ENCODE results near the gene FAM81B. TPM values are rescaled to one million over a fixed set of nuclear protein-coding genes. Genes with fewer than 3 reads are reported as not detected.

The FAM81B gene
- total and polyA plus RNA-seq, 2 donors (not counting 3 experiments of a cell fraction or from before 2014, with no cell fraction given), result not detected

- POLR2A ChIA-PET, result no interaction called here
- FAIRE-seq, result no peak
- H2AFZ ChIP-seq (ENCODE audit: low read depth, low read length), result no peak overlapping the region
Observed at GRCh38 chr5:95374061-95374460, 17.1 kb upstream of the FAM81B start.

GRCh38 chr5:95375591-95375990 lies 15.6 kb upstream of the FAM81B start:
- no peak overlapping the region for H3K27ac ChIP-seq (ENCODE audit: insufficient read depth, low read depth, low read length)
- H4K20me1 ChIP-seq (replicated peaks; ENCODE audit: control insufficient read depth, extremely low read depth, insufficient read depth, low read length), result no peaks in the 10 kb centered on the region
- no peaks in the 10 kb centered on the region for H3K79me2 ChIP-seq (ENCODE audit: control insufficient read depth, insufficient read depth, low read length)
- H3K9me1 ChIP-seq (replicated peaks; ENCODE audit: control insufficient read depth, extremely low read depth, insufficient read depth, low read length), result no peaks in the 10 kb centered on the region
- ChIA-PET CTCF (no interaction called here), POLR2A (no interaction called here)
- TF ChIP-seq POLR2A (IDR thresholded peaks at IDR 0.05; ENCODE audit: low read depth, low read length), result no peak
- TF ChIP-seq CTCF (IDR thresholded peaks at IDR 0.05; ENCODE audit: extremely low read depth in 1 of 2, insufficient read depth in 1 of 2, low read depth in 1 of 2, low read length in 2 of 2), result no peak
- TF ChIP-seq EZH2 (IDR thresholded peaks at IDR 0.05; ENCODE audit: borderline replicate concordance, low read depth, low read length, severe bottlenecking), result no peak
- no peak for TF ChIP-seq FOS (IDR thresholded peaks at IDR 0.05; ENCODE audit: borderline replicate concordance, insufficient read depth, low read length)
- TF ChIP-seq JUN (IDR thresholded peaks at IDR 0.05; ENCODE audit: borderline replicate concordance, insufficient read depth, insufficient read length, low read depth), result no peak
- TF ChIP-seq POLR2AphosphoS5 (IDR thresholded peaks at IDR 0.05; ENCODE audit: insufficient read depth, low read depth, low read length), result no peak
- TF ChIP-seq MAX (IDR thresholded peaks at IDR 0.05; ENCODE audit: insufficient read depth, insufficient read length), result no peak
- TF ChIP-seq GATA2 (IDR thresholded peaks at IDR 0.05; ENCODE audit: insufficient read depth, insufficient read length, low read depth, low read length), result no peak
- no peak for TF ChIP-seq MYC (IDR thresholded peaks at IDR 0.05; ENCODE audit: low read depth, low read length)
- H3K9ac ChIP-seq (replicated peaks; ENCODE audit: extremely low read depth, insufficient read depth, low read length), result no peak overlapping the region
- dilution Hi-C loops (cut with MboI; ENCODE audit: extremely low pct_ligation_motif_present, low sequenced_read_pairs), result no loop called here
- H3K27me3 ChIP-seq (ENCODE audit: control insufficient read depth in 2 of 2, insufficient read depth in 2 of 2, low read length in 2 of 2), result peaks cover 5 to 12% of the 10 kb centered on the region in 2 experiments
- H3K9me3 ChIP-seq (replicated peaks; ENCODE audit: control insufficient read depth, insufficient read depth, low read length), result no peaks in the 10 kb centered on the region
- H3K4me3 ChIP-seq (replicated peaks in 1 of 3; ENCODE audit: insufficient read depth in 1 of 3, low read depth in 1 of 3, low read length in 3 of 3), result no peak overlapping the region
- no peak overlapping the region for H2AFZ ChIP-seq (ENCODE audit: low read depth, low read length)
- H3K4me1 ChIP-seq (ENCODE audit: control insufficient read depth, extremely low read depth, insufficient read depth, low read length), result no peaks in the 10 kb centered on the region
- H3K4me2 ChIP-seq (ENCODE audit: insufficient read depth, low read length), result no peak overlapping the region
- BruUV-seq (replicated peaks), result no TSS peak
- intact Hi-C loops (cut with micrococcal nuclease), result no loop called here
- DNase-seq (ENCODE audit: low read depth, low spot score), result no peak
- FAIRE-seq, result no peak
- no peaks in the 10 kb centered on the region for H3K36me3 ChIP-seq (ENCODE audit: control insufficient read depth in 2 of 2, extremely low read depth in 1 of 2, insufficient read depth in 2 of 2, low read length in 2 of 2)

More at GRCh38 chr5:95374061-95374460, 17.1 kb upstream of the FAM81B start:
- no peaks in the 10 kb centered on the region for H3K79me2 ChIP-seq (ENCODE audit: control insufficient read depth, insufficient read depth, low read length)
- H3K9me1 ChIP-seq (replicated peaks; ENCODE audit: control insufficient read depth, extremely low read depth, insufficient read depth, low read length), result no peaks in the 10 kb centered on the region
- peaks cover 5 to 12% of the 10 kb centered on the region in 2 experiments for H3K27me3 ChIP-seq (ENCODE audit: control insufficient read depth in 2 of 2, insufficient read depth in 2 of 2, low read length in 2 of 2)
- BruUV-seq (replicated peaks), result no TSS peak
- dilution Hi-C loops (cut with MboI; ENCODE audit: extremely low pct_ligation_motif_present, low sequenced_read_pairs) (no loop called here), intact Hi-C loops (cut with micrococcal nuclease) (no loop called here)
- H3K27ac ChIP-seq (ENCODE audit: insufficient read depth, low read depth, low read length), result no peak overlapping the region
- H4K20me1 ChIP-seq (replicated peaks; ENCODE audit: control insufficient read depth, extremely low read depth, insufficient read depth, low read length), result no peaks in the 10 kb centered on the region
- TF ChIP-seq CTCF (IDR thresholded peaks at IDR 0.05; ENCODE audit: extremely low read depth in 1 of 2, insufficient read depth in 1 of 2, low read depth in 1 of 2, low read length in 2 of 2) (no peak), POLR2A (IDR thresholded peaks at IDR 0.05; ENCODE audit: low read depth, low read length) (no peak), POLR2AphosphoS5 (IDR thresholded peaks at IDR 0.05; ENCODE audit: insufficient read depth, low read depth, low read length) (no peak), FOS (IDR thresholded peaks at IDR 0.05; ENCODE audit: borderline replicate concordance, insufficient read depth, low read length) (no peak), GATA2 (IDR thresholded peaks at IDR 0.05; ENCODE audit: insufficient read depth, insufficient read length, low read depth, low read length) (no peak)
- H3K4me3 ChIP-seq (replicated peaks in 1 of 3; ENCODE audit: insufficient read depth in 1 of 3, low read depth in 1 of 3, low read length in 3 of 3), result no peak overlapping the region
- CTCF ChIA-PET, result no interaction called here
- no peaks in the 10 kb centered on the region for H3K4me1 ChIP-seq (ENCODE audit: control insufficient read depth, extremely low read depth, insufficient read depth, low read length)
- no peaks in the 10 kb centered on the region for H3K36me3 ChIP-seq (ENCODE audit: control insufficient read depth in 2 of 2, extremely low read depth in 1 of 2, insufficient read depth in 2 of 2, low read length in 2 of 2)
- no peaks in the 10 kb centered on the region for H3K9me3 ChIP-seq (replicated peaks; ENCODE audit: control insufficient read depth, insufficient read depth, low read length)
- H3K9ac ChIP-seq (replicated peaks; ENCODE audit: extremely low read depth, insufficient read depth, low read length), result no peak overlapping the region
- H3K4me2 ChIP-seq (ENCODE audit: insufficient read depth, low read length), result no peak overlapping the region
- no peak for DNase-seq (ENCODE audit: low read depth, low spot score)

Data from endothelial cell of umbilical vein (primary cell).